Measurements from ENCODE around the gene LRRC32. TPM values are rescaled to one million over a fixed set of nuclear protein-coding genes. Genes with fewer than 3 reads are reported as not detected.

LRRC32 gene
- total RNA-seq, 1 experiment from 2014 or later, result 0.46 TPM

- no CpG with 5 or more reads among the region's 6 CpGs for WGBS (ENCODE audit: extremely low coverage, insufficient read length, low lambda C conversion rate)
- no peak overlapping the region for H3K23ac ChIP-seq (ENCODE audit: insufficient read length, low read depth, low read length)
- H2BK12ac ChIP-seq (ENCODE audit: insufficient read length, low read depth, low read length), result no peak overlapping the region
- Mint-ChIP-seq H3K9me3 (no peaks in the 10 kb centered on the region; a peak in 1 of 5 replicates), H3K4me3 (no peak overlapping the region), H3K36me3 (ENCODE audit: insufficient read depth in 1 of 3, low read depth in 3 of 3) (no peaks in the 10 kb centered on the region), H3K27ac (no peak overlapping the region; a peak in 1 of 7 replicates), H3K27me3 (ENCODE audit: low read depth) (peaks cover 4% of the 10 kb centered on the region; the same call in 1 of the 2 replicates), H3K4me1 (peaks cover 24 to 26% of the 10 kb centered on the region in 2 experiments)
- H4K5ac ChIP-seq (ENCODE audit: insufficient read length, low read depth, low read length), result no peak overlapping the region
- no peaks in the 10 kb centered on the region for H3K23me2 ChIP-seq (ENCODE audit: insufficient read length, low read depth, low read length, poor library complexity, severe bottlenecking)
- H3K4me1 ChIP-seq (ENCODE audit: insufficient read depth, low read length), result peaks cover 6% of the 10 kb centered on the region; the same call in 1 of the 2 replicates
- H3K27ac ChIP-seq (ENCODE audit: insufficient read length, low read depth, low read length), result no peak overlapping the region
- H3K14ac ChIP-seq (ENCODE audit: insufficient read depth, low read length), result no peak overlapping the region
- H2AK5ac ChIP-seq (ENCODE audit: insufficient read length, low read length), result no peak overlapping the region
- no peak overlapping the region for H2BK15ac ChIP-seq (ENCODE audit: low read depth, low read length)
- H3K4me2 ChIP-seq (ENCODE audit: insufficient read depth, insufficient read length, low read length), result no peak overlapping the region
- H2BK5ac ChIP-seq (ENCODE audit: insufficient read length, low read length), result no peak overlapping the region
- no peak overlapping the region for H3T11ph ChIP-seq (ENCODE audit: low read length)
- no peak overlapping the region for H2BK120ac ChIP-seq (ENCODE audit: low read depth, low read length, poor library complexity, severe bottlenecking)
- H3K79me1 ChIP-seq (ENCODE audit: insufficient read depth, low read depth, low read length, poor library complexity, severe bottlenecking), result no peaks in the 10 kb centered on the region
- no peak overlapping the region for H3K9ac ChIP-seq (ENCODE audit: extremely low read depth, insufficient read length, low read length)
- H3K79me2 ChIP-seq (ENCODE audit: insufficient read depth, low read length), result no peaks in the 10 kb centered on the region
- H4K91ac ChIP-seq (ENCODE audit: insufficient read length, low read depth, low read length), result no peak overlapping the region
- no peaks in the 10 kb centered on the region for H3K27me3 ChIP-seq (ENCODE audit: insufficient read depth, low read length)
- no peaks in the 10 kb centered on the region for H4K20me1 ChIP-seq (ENCODE audit: control insufficient read depth, insufficient read depth, insufficient read length)
- no peak overlapping the region for H3K4ac ChIP-seq (ENCODE audit: low read depth, low read length)
- no peaks in the 10 kb centered on the region for H3K9me3 ChIP-seq (ENCODE audit: control insufficient read depth, low read depth, low read length)
- no peak overlapping the region for H3K18ac ChIP-seq (ENCODE audit: insufficient read length, low read depth, low read length)
- TF ChIP-seq CTCF (conservative IDR thresholded peaks at IDR 0.05), result no peak
- DNase-seq, result no peak
- H2AFZ ChIP-seq (ENCODE audit: low read length), result no peak overlapping the region
- H3K56ac ChIP-seq (ENCODE audit: insufficient read length, low read depth, low read length), result no peak overlapping the region
- no peak overlapping the region for H4K8ac ChIP-seq (replicated peaks; ENCODE audit: insufficient read length, low read depth, low read length)
- H2BK20ac ChIP-seq (ENCODE audit: low read depth, low read length, poor library complexity, severe bottlenecking), result no peak overlapping the region
These were observed 25.2 kb upstream of the LRRC32 start for GRCh38 chr11:76695771-76696170.

Data from H9 (cell line).